NOMO-1 treated with DMSO at 0.1 percent for 48 hours (cell line): Measurements from ENCODE around the gene INHBE.
"Not testable (repeated sequence)": the region's sequence is repeated elsewhere in the genome, so short reads cannot be mapped to it uniquely, and the experiment has no call there.

ENCODE experiments used
- DNase-seq: peaks from one replicate; lab custom pipeline; 2025; ENCODE audit not compliant: unreplicated experiment; lab: John Stamatoyannopoulos, UW

INHBE gene

GRCh38 chr12:57454566-57455373 lies at the start of gene INHBE:
Gene INHBE, plus strand, starts transcription at chr12:57455307. Its CDS starts 230 bp downstream, at chr12:57455537.
- DNase-seq = peak; percentile 51

- DNase-seq = no peak
These were observed 44.6 kb upstream of the INHBE start for GRCh38 chr12:57410534-57410933.

GRCh38 chr12:57414160-57414559 lies 40.9 kb upstream of the INHBE start:
- DNase-seq = not testable (repeated sequence)

GRCh38 chr12:57415088-57415487 lies 40.0 kb upstream of the INHBE start:
- no peak for DNase-seq

- DNase-seq = no peak
These were observed 38.8 kb upstream of the INHBE start for GRCh38 chr12:57416039-57416996.

GRCh38 chr12:57418255-57418654 lies 36.9 kb upstream of the INHBE start:
- DNase-seq = no peak

GRCh38 chr12:57419495-57419894 lies 35.6 kb upstream of the INHBE start:
- no peak for DNase-seq

- DNase-seq = no peak
These were observed 34.6 kb upstream of the INHBE start for GRCh38 chr12:57420482-57420881.

GRCh38 chr12:57426948-57427347 lies 28.2 kb upstream of the INHBE start:
- DNase-seq = not testable (repeated sequence)

- no peak for DNase-seq
These were observed 26.1 kb upstream of the INHBE start for GRCh38 chr12:57428965-57429364.

GRCh38 chr12:57429473-57430111 lies 25.5 kb upstream of the INHBE start:
- DNase-seq = no peak

- peak; percentile 62 for DNase-seq
These were observed 24.8 kb upstream of the INHBE start for GRCh38 chr12:57430112-57430930.

GRCh38 chr12:57430931-57431566 lies 24.1 kb upstream of the INHBE start, which contains the start of gene R3HDM2:
Gene R3HDM2, minus strand, starts transcription at chr12:57431043. Its CDS starts 120,615 bp downstream, at chr12:57310428.
- DNase-seq = peak; percentile 95

- DNase-seq = no peak
These were observed 23.4 kb upstream of the INHBE start for GRCh38 chr12:57431654-57432188.

GRCh38 chr12:57433370-57433769 lies 21.7 kb upstream of the INHBE start:
- DNase-seq = no peak

GRCh38 chr12:57434517-57435223 lies 20.4 kb upstream of the INHBE start, which contains the start of gene INHBC:
Gene INHBC, plus strand, starts transcription at chr12:57434784. Its CDS starts 103 bp downstream, at chr12:57434887.
- DNase-seq = no peak

GRCh38 chr12:57435293-57435692 lies 19.8 kb upstream of the INHBE start:
- no peak for DNase-seq

- no peak for DNase-seq
These were observed 16.7 kb upstream of the INHBE start for GRCh38 chr12:57438400-57438799.

- DNase-seq = no peak
These were observed 15.3 kb upstream of the INHBE start for GRCh38 chr12:57439762-57440266.
